GM19468 (cell line): ENCODE results near the gene LEFTY1.

Experiments
- ATAC-seq: cut with Tn5 transposase; IDR thresholded peaks from one replicate; pipeline ENCODE4 v1.9.1; 2021; ENCODE audit warnings: mild to moderate bottlenecking, moderate library complexity, moderate number of reproducible peaks; ENCODE audit not compliant: unreplicated experiment; ENCODE audit errors: extremely low read depth

LEFTY1 gene

GRCh38 chr1:225855503-225856300 lies 33.2 kb downstream of the LEFTY1 start:
- no peak for ATAC-seq

- no peak for ATAC-seq
Measured at GRCh38 chr1:225853441-225853840, 35.5 kb downstream of the LEFTY1 start.

GRCh38 chr1:225852413-225853124 lies 36.4 kb downstream of the LEFTY1 start:
- ATAC-seq, result no peak

- ATAC-seq, result peak; percentile 67
Measured at GRCh38 chr1:225851805-225852204, 37.1 kb downstream of the LEFTY1 start.

- ATAC-seq, result no peak
Measured at GRCh38 chr1:225850370-225850769, 38.6 kb downstream of the LEFTY1 start.

- no peak for ATAC-seq
Measured at GRCh38 chr1:225849925-225850324, 39.0 kb downstream of the LEFTY1 start.

- ATAC-seq, result peak; percentile 39
Measured at GRCh38 chr1:225848030-225848955, 40.7 kb downstream of the LEFTY1 start.

GRCh38 chr1:225847610-225848009 lies 41.3 kb downstream of the LEFTY1 start:
- no peak for ATAC-seq

GRCh38 chr1:225846331-225847310 lies 42.3 kb downstream of the LEFTY1 start:
- no peak for ATAC-seq

- ATAC-seq, result no peak
Measured at GRCh38 chr1:225845571-225846259, 43.2 kb downstream of the LEFTY1 start.

- ATAC-seq, result no peak
Measured at GRCh38 chr1:225845097-225845496, 43.8 kb downstream of the LEFTY1 start.

GRCh38 chr1:225844236-225845061 lies 44.5 kb downstream of the LEFTY1 start:
- no peak for ATAC-seq

- no peak for ATAC-seq
Measured at GRCh38 chr1:225843426-225843795, 45.5 kb downstream of the LEFTY1 start.

GRCh38 chr1:225842788-225843425 lies 46.0 kb downstream of the LEFTY1 start:
- no peak for ATAC-seq

GRCh38 chr1:225842074-225842473 lies 46.9 kb downstream of the LEFTY1 start:
- no peak for ATAC-seq

GRCh38 chr1:225840713-225841112 lies 48.2 kb downstream of the LEFTY1 start:
- no peak for ATAC-seq

GRCh38 chr1:225840223-225840610 lies 48.7 kb downstream of the LEFTY1 start:
- no peak for ATAC-seq

GRCh38 chr1:225838793-225839192 lies 50.2 kb downstream of the LEFTY1 start:
- no peak for ATAC-seq
